ENCODE results near the gene FAM118A.

- TF ChIP-seq, protein P1, sequence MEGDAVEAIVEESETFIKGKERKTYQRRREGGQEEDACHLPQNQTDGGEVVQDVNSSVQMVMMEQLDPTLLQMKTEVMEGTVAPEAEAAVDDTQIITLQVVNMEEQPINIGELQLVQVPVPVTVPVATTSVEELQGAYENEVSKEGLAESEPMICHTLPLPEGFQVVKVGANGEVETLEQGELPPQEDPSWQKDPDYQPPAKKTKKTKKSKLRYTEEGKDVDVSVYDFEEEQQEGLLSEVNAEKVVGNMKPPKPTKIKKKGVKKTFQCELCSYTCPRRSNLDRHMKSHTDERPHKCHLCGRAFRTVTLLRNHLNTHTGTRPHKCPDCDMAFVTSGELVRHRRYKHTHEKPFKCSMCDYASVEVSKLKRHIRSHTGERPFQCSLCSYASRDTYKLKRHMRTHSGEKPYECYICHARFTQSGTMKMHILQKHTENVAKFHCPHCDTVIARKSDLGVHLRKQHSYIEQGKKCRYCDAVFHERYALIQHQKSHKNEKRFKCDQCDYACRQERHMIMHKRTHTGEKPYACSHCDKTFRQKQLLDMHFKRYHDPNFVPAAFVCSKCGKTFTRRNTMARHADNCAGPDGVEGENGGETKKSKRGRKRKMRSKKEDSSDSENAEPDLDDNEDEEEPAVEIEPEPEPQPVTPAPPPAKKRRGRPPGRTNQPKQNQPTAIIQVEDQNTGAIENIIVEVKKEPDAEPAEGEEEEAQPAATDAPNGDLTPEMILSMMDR (IDR thresholded peaks at IDR 0.05; ENCODE audit: low read depth, low read length): no peak
- TF ChIP-seq EZH2phosphoT487 (IDR thresholded peaks at IDR 0.05; ENCODE audit: low read depth): no peak
Observed at GRCh38 chr22:45334528-45334927, 24.8 kb downstream of the FAM118A start.
